Body of pancreas (tissue), 4 donors: Measurements from ENCODE around the gene GMDS.

Experiments used
- CTCF ChIP-seq, 7 experiments: fragments of 450-650 bp in 4 of 7; fragments of 200-600 bp in 3 of 7; sonication (generic) in 3 of 7; IDR thresholded peaks; one replicate each; pipeline ENCODE4 v1.5.1; 2016 to 2019; ENCODE audit warnings: antibody characterized with exemption in 7 of 7
- POLR2A ChIP-seq, 3 donors: fragments of 450-650 bp; IDR thresholded peaks; one replicate each; pipeline ENCODE4 v1.6.1; 2016; ENCODE audit warnings: antibody characterized with exemption in 3 of 3, mild to moderate bottlenecking in 2 of 3

- TF ChIP-seq POLR2A (IDR thresholded peaks at IDR 0.05) (no peak), CTCF (IDR thresholded peaks at IDR 0.05) (no peak)
Measured at GRCh38 chr6:1688396-1688795, 557.0 kb downstream of the GMDS start.
